Esophagus squamous epithelium (tissue), 4 donors: ENCODE results near the gene CALN1.

Experiments used
- CTCF ChIP-seq, 6 experiments: fragments of 450-650 bp in 4 of 6; fragments of 200-600 bp in 2 of 6; sonication (generic) in 2 of 6; IDR thresholded peaks; one replicate each; pipeline ENCODE4 v1.5.1; 2016 to 2019; ENCODE audit warnings: antibody characterized with exemption in 6 of 6, mild to moderate bottlenecking in 4 of 6, moderate library complexity in 4 of 6
- POLR2A ChIP-seq, 4 donors: fragments of 450-650 bp; IDR thresholded peaks; one replicate each; pipeline ENCODE4 v1.6.1; 2017; ENCODE audit warnings: antibody characterized with exemption in 4 of 4, mild to moderate bottlenecking in 4 of 4, moderate library complexity in 3 of 4

- no peak for TF ChIP-seq CTCF (IDR thresholded peaks at IDR 0.05)
- no peak for TF ChIP-seq POLR2A (IDR thresholded peaks at IDR 0.05)
Measured at GRCh38 chr7:72446591-72447462, 34.7 kb upstream of the CALN1 start.
